ENCODE measurements around the gene RPS13. TPM values are rescaled to one million over a fixed set of nuclear protein-coding genes. Genes with fewer than 3 reads are reported as not detected.

The RPS13 gene
- total and polyA plus RNA-seq, 9 of the 15 experiments (the other 6 are each of a cell fraction or from before 2014, with no cell fraction given), result 1,267 to 3,714 (median 1,762) TPM

DNA sequence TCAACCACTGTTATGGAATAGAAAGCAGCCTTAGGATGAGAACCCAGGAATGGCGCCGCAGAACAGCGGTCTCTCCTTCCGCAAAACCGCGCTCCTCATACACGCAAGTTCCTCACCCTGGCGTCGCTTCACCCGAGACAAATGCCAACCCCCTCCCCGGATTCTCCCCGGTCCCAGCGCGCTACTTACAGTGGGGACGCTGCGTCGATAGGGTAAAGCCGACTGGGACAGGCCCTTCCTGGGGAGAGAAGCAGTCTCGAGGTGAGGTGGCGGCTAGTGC lies 287 bp downstream of the RPS13 start:
- ChIA-PET CTCF (ENCODE audit: low intra/inter-chr PET ratio) (no interaction called here), POLR2A (interaction anchor here (0.6 to 3.9 kb wide), 11 partner anchors 10 to 711 kb away, joined by 3 to 29 read pairs (median 5); partner anchors contain the start of gene PIK3C2A)
- Histone ChIP-seq H3K9ac (ENCODE audit: insufficient read depth in 1 of 2, low read depth in 2 of 2, low read length in 2 of 2) (peak overlapping the region; percentile 99), H3K36me3 (ENCODE audit: control insufficient read depth, insufficient read depth, low read length) (peaks cover 39% of the 10 kb centered on the region), H3K4me2 (ENCODE audit: insufficient read depth, low read length) (peak overlapping the region; percentile 93), H3K9me1 (ENCODE audit: control insufficient read depth, insufficient read depth, low read length) (no peaks in the 10 kb centered on the region), H4K20me1 (replicated peaks; ENCODE audit: control insufficient read depth, insufficient read depth, low read length) (no peaks in the 10 kb centered on the region), H3K27ac (ENCODE audit: extremely low read depth, low read depth, low read length) (peak overlapping the region; percentile 96), H3K4me1 (replicated peaks in 1 of 2; ENCODE audit: control insufficient read depth in 2 of 2, insufficient read depth in 2 of 2, low read length in 2 of 2) (peaks cover 6 to 17% of the 10 kb centered on the region in 2 experiments; a peak in 3 of 5 replicates), H3K79me2 (ENCODE audit: control insufficient read depth, insufficient read depth, low read length) (peaks cover 46% of the 10 kb centered on the region), H2AFZ (ENCODE audit: low read depth, low read length) (peak overlapping the region; percentile 70), H3K27me3 (ENCODE audit: control insufficient read depth in 2 of 2, insufficient read depth in 2 of 2, low read length in 2 of 2) (no peaks in the 10 kb centered on the region), H3K9me3 (replicated peaks; ENCODE audit: control insufficient read depth, insufficient read depth, low read depth, low read length) (no peaks in the 10 kb centered on the region), H3K4me3 (peak overlapping the region; percentile 83)
- FAIRE-seq (no peak), ATAC-seq (peak; percentile 7), DNase-seq (ENCODE audit: extremely low read depth in 1 of 4, low spot score in 3 of 4) (no peak)
- WGBS (ENCODE audit: insufficient coverage, low coverage, missing lambda C conversion rate), result 0% methylated on average over 15 of the region's 20 CpGs
- in situ Hi-C loops (cut with MboI), result no loop called here
- intact Hi-C loops (cut with micrococcal nuclease), result loop anchor here (10.0 kb wide), 1 partner anchor 252 kb away; no protein-coding TSS in a partner anchor
- BruUV-seq (replicated peaks), result TSS peak; percentile 71
- TF ChIP-seq TGIF2 (CRISPR knock-in tag; IDR thresholded peaks at IDR 0.05) (0 out of 2 replicates have a peak, but pooled peaks have one; percentile 15), ZBTB1 (CRISPR knock-in tag; IDR thresholded peaks at IDR 0.05; ENCODE audit: borderline replicate concordance, low read depth) (no peak), CHD4 (IDR thresholded peaks at IDR 0.05; ENCODE audit: insufficient read depth, insufficient replicate concordance, low read depth, low read length, poor library complexity, severe bottlenecking) (no peak), ZC3H4 (CRISPR knock-in tag; IDR thresholded peaks at IDR 0.05; ENCODE audit: borderline replicate concordance) (peak; percentile 72; the same call in 1 of the 2 replicates), RBBP5 (IDR thresholded peaks at IDR 0.05; ENCODE audit: borderline replicate concordance, insufficient read depth, low read length, poor library complexity, severe bottlenecking) (peak; percentile 51), HMGXB4 (CRISPR knock-in tag; IDR thresholded peaks at IDR 0.05) (0 out of 2 replicates have a peak, but pooled peaks have one; percentile 53), NR3C1 (CRISPR knock-in tag; IDR thresholded peaks at IDR 0.05) (0 out of 2 replicates have a peak, but pooled peaks have one; percentile 31)
- TF ChIP-seq, protein P1, sequence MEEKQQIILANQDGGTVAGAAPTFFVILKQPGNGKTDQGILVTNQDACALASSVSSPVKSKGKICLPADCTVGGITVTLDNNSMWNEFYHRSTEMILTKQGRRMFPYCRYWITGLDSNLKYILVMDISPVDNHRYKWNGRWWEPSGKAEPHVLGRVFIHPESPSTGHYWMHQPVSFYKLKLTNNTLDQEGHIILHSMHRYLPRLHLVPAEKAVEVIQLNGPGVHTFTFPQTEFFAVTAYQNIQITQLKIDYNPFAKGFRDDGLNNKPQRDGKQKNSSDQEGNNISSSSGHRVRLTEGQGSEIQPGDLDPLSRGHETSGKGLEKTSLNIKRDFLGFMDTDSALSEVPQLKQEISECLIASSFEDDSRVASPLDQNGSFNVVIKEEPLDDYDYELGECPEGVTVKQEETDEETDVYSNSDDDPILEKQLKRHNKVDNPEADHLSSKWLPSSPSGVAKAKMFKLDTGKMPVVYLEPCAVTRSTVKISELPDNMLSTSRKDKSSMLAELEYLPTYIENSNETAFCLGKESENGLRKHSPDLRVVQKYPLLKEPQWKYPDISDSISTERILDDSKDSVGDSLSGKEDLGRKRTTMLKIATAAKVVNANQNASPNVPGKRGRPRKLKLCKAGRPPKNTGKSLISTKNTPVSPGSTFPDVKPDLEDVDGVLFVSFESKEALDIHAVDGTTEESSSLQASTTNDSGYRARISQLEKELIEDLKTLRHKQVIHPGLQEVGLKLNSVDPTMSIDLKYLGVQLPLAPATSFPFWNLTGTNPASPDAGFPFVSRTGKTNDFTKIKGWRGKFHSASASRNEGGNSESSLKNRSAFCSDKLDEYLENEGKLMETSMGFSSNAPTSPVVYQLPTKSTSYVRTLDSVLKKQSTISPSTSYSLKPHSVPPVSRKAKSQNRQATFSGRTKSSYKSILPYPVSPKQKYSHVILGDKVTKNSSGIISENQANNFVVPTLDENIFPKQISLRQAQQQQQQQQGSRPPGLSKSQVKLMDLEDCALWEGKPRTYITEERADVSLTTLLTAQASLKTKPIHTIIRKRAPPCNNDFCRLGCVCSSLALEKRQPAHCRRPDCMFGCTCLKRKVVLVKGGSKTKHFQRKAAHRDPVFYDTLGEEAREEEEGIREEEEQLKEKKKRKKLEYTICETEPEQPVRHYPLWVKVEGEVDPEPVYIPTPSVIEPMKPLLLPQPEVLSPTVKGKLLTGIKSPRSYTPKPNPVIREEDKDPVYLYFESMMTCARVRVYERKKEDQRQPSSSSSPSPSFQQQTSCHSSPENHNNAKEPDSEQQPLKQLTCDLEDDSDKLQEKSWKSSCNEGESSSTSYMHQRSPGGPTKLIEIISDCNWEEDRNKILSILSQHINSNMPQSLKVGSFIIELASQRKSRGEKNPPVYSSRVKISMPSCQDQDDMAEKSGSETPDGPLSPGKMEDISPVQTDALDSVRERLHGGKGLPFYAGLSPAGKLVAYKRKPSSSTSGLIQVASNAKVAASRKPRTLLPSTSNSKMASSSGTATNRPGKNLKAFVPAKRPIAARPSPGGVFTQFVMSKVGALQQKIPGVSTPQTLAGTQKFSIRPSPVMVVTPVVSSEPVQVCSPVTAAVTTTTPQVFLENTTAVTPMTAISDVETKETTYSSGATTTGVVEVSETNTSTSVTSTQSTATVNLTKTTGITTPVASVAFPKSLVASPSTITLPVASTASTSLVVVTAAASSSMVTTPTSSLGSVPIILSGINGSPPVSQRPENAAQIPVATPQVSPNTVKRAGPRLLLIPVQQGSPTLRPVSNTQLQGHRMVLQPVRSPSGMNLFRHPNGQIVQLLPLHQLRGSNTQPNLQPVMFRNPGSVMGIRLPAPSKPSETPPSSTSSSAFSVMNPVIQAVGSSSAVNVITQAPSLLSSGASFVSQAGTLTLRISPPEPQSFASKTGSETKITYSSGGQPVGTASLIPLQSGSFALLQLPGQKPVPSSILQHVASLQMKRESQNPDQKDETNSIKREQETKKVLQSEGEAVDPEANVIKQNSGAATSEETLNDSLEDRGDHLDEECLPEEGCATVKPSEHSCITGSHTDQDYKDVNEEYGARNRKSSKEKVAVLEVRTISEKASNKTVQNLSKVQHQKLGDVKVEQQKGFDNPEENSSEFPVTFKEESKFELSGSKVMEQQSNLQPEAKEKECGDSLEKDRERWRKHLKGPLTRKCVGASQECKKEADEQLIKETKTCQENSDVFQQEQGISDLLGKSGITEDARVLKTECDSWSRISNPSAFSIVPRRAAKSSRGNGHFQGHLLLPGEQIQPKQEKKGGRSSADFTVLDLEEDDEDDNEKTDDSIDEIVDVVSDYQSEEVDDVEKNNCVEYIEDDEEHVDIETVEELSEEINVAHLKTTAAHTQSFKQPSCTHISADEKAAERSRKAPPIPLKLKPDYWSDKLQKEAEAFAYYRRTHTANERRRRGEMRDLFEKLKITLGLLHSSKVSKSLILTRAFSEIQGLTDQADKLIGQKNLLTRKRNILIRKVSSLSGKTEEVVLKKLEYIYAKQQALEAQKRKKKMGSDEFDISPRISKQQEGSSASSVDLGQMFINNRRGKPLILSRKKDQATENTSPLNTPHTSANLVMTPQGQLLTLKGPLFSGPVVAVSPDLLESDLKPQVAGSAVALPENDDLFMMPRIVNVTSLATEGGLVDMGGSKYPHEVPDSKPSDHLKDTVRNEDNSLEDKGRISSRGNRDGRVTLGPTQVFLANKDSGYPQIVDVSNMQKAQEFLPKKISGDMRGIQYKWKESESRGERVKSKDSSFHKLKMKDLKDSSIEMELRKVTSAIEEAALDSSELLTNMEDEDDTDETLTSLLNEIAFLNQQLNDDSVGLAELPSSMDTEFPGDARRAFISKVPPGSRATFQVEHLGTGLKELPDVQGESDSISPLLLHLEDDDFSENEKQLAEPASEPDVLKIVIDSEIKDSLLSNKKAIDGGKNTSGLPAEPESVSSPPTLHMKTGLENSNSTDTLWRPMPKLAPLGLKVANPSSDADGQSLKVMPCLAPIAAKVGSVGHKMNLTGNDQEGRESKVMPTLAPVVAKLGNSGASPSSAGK (IDR thresholded peaks at IDR 0.05), result no peak
